Common myeloid progenitor, CD34-positive (primary cell): ENCODE data around the gene SPATS1.

Source experiments
- CTCF ChIA-PET: fragments of 350-600 bp; sonication (Branson Sonifier 250); formaldehyde crosslinking; loops from one replicate; lab custom pipeline; 2021; ENCODE audit warnings: antibody characterized with exemption; lab: Charles Lee
- POLR2A ChIA-PET: fragments of 350-600 bp; sonication (Branson Sonifier 250); formaldehyde crosslinking; loops from one replicate; lab custom pipeline; 2021; ENCODE audit warnings: antibody characterized with exemption; lab: Charles Lee
- DNase-seq, 3 donors: peaks; one replicate each; pipeline versions ENCODE4 v3.0.0 to v3.0.0-alpha.2; 2013
- H3K27ac ChIP-seq, 2 experiments: 1 replicate in 1 of 2; 2 replicates in 1 of 2; pipeline ENCODE4 v1.7.0; 2013; ENCODE audit warnings: inconsistent platforms in 2 of 2, low read length in 2 of 2, mild to moderate bottlenecking in 2 of 2, low read depth in 1 of 2, moderate library complexity in 1 of 2; ENCODE audit not compliant: severe bottlenecking in 2 of 2, insufficient read depth in 1 of 2, poor library complexity in 1 of 2
- H3K27me3 ChIP-seq, 5 experiments: replicated peaks in 2 of 5; 1 replicate in 3 of 5; 2 replicates in 2 of 5; pipeline versions ENCODE4 v1.6.1 to v1.7.0; 2013; ENCODE audit warnings: low read length in 4 of 5, mild to moderate bottlenecking in 2 of 5, moderate library complexity in 2 of 5, inconsistent platforms in 1 of 5; ENCODE audit not compliant: insufficient read depth in 5 of 5, control insufficient read depth in 4 of 5
- H3K36me3 ChIP-seq, 4 experiments: 1 replicate in 2 of 4; 2 replicates in 2 of 4; pipeline versions ENCODE4 v1.6.1 to v1.7.0; 2013; ENCODE audit warnings: low read length in 3 of 4, control low read depth in 1 of 4, mild to moderate bottlenecking in 1 of 4; ENCODE audit not compliant: control insufficient read depth in 4 of 4, insufficient read depth in 4 of 4
- H3K4me1 ChIP-seq, 4 experiments: 1 replicate in 3 of 4; 2 replicates in 1 of 4; pipeline versions ENCODE4 v1.6.1 to v1.7.1; 2013; ENCODE audit warnings: low read length in 3 of 4, mild to moderate bottlenecking in 3 of 4, control low read depth in 1 of 4, inconsistent platforms in 1 of 4, moderate library complexity in 1 of 4; ENCODE audit not compliant: control insufficient read depth in 4 of 4, insufficient read depth in 4 of 4; ENCODE audit errors: control extremely low read depth in 1 of 4
- H3K4me3 ChIP-seq, 7 experiments: 1 replicate in 4 of 7; 2 replicates in 3 of 7; pipeline versions ENCODE4 v1.5.1 to v1.7.0; 2013; ENCODE audit warnings: mild to moderate bottlenecking in 7 of 7, low read length in 6 of 7, moderate library complexity in 6 of 7, inconsistent platforms in 2 of 7, low read depth in 2 of 7, control low read depth in 1 of 7; ENCODE audit not compliant: insufficient read depth in 4 of 7, control insufficient read depth in 1 of 7; ENCODE audit errors: extremely low read depth in 1 of 7
- H3K9me3 ChIP-seq, 5 experiments: 1 replicate in 4 of 5; 2 replicates in 1 of 5; pipeline versions ENCODE4 v1.6.1 to v1.7.1; 2013; ENCODE audit warnings: low read length in 4 of 5, mild to moderate bottlenecking in 2 of 5, inconsistent platforms in 1 of 5, low read depth in 1 of 5, moderate library complexity in 1 of 5; ENCODE audit not compliant: control insufficient read depth in 4 of 5, insufficient read depth in 2 of 5; ENCODE audit errors: control extremely low read depth in 1 of 5
- WGBS: methylation state at CpG from one replicate; pipeline ENCODE4 v1.1.5; 2013; ENCODE audit not compliant: insufficient coverage; 5-methylcytosine and 5-hydroxymethylcytosine counted together

The SPATS1 gene

GRCh38 chr6:44298864-44299263, 43.6 kb upstream of the SPATS1 start:
- peaks cover 0 to 53% (median 29%) of the 10 kb centered on the region in 5 experiments for H3K27me3 ChIP-seq
- no peak overlapping the region for H3K4me3 ChIP-seq
- 100% methylated on average over 3 of the region's 3 CpGs for WGBS
- peaks cover 0 to 12% (median 11%) of the 10 kb centered on the region in 4 experiments for H3K4me1 ChIP-seq
- H3K36me3 ChIP-seq, result peaks cover 5 to 42% (median 30%) of the 10 kb centered on the region in 4 experiments
- DNase-seq, result no peak
- ChIA-PET POLR2A (no interaction called here), CTCF (interaction anchor here (0.6 to 12.8 kb wide), 9 partner anchors 8 to 166 kb away, joined by 3 to 202 read pairs (median 4); partner anchors contain the start of genes AARS2, NFKBIE, SLC35B2 and TMEM151B)
- no peak overlapping the region for H3K27ac ChIP-seq
- H3K9me3 ChIP-seq, result no peaks in the 10 kb centered on the region

- Histone ChIP-seq H3K27ac (no peak overlapping the region), H3K36me3 (peaks cover 6 to 57% (median 40%) of the 10 kb centered on the region in 4 experiments), H3K9me3 (no peaks in the 10 kb centered on the region), H3K27me3 (peaks cover 0 to 38% (median 23%) of the 10 kb centered on the region in 5 experiments), H3K4me1 (peaks cover 0 to 12% (median 11%) of the 10 kb centered on the region in 4 experiments), H3K4me3 (no peak overlapping the region)
- ChIA-PET POLR2A (no interaction called here), CTCF (interaction anchor here (1.2 to 12.8 kb wide), 3 partner anchors 15 to 44 kb away, joined by 3 to 202 read pairs (median 7); partner anchors contain the start of genes NFKBIE, SLC35B2 and TMEM151B)
- DNase-seq, result no peak
- WGBS, result 78% methylated on average over 6 of the region's 7 CpGs
These were observed 42.1 kb upstream of the SPATS1 start for GRCh38 chr6:44300292-44300823.

- ChIA-PET POLR2A (interaction anchor here (0.8 kb wide), 1 partner anchor 33 kb away, joined by 3 read pairs; no protein-coding TSS in a partner anchor), CTCF (interaction anchor here (1.0 to 12.8 kb wide), 4 partner anchors 10 to 30 kb away, joined by 3 to 202 read pairs (median 4); partner anchors contain the start of genes AARS2, NFKBIE and TMEM151B)
- Histone ChIP-seq H3K4me1 (peaks cover 0 to 12% (median 11%) of the 10 kb centered on the region in 4 experiments), H3K4me3 (no peak overlapping the region), H3K27ac (no peak overlapping the region), H3K9me3 (no peaks in the 10 kb centered on the region), H3K36me3 (peaks cover 7 to 64% (median 47%) of the 10 kb centered on the region in 4 experiments), H3K27me3 (peaks cover 0 to 31% (median 17%) of the 10 kb centered on the region in 5 experiments)
- no peak for DNase-seq
- 97% methylated on average over 5 of the region's 8 CpGs for WGBS
These were observed 41.3 kb upstream of the SPATS1 start for GRCh38 chr6:44301106-44301505.

- peaks cover 9 to 71% (median 55%) of the 10 kb centered on the region in 4 experiments for H3K36me3 ChIP-seq
- 100% methylated on average over 10 of the region's 14 CpGs for WGBS
- POLR2A ChIA-PET, result interaction anchor here (0.8 kb wide), 1 partner anchor 34 kb away, joined by 3 read pairs; no protein-coding TSS in a partner anchor
- H3K4me3 ChIP-seq, result no peak overlapping the region
- CTCF ChIA-PET, result interaction anchor here (0.8 to 12.8 kb wide), 6 partner anchors 9 to 31 kb away, joined by 3 to 202 read pairs (median 4); partner anchors contain the start of genes AARS2, NFKBIE and TMEM151B
- H3K27me3 ChIP-seq, result peaks cover 0 to 22% (median 9%) of the 10 kb centered on the region in 5 experiments
- DNase-seq, result no peak
- no peak overlapping the region for H3K27ac ChIP-seq
- H3K9me3 ChIP-seq, result no peaks in the 10 kb centered on the region
- peaks cover 0 to 11% (median 9%) of the 10 kb centered on the region in 4 experiments for H3K4me1 ChIP-seq
These were observed 40.5 kb upstream of the SPATS1 start for GRCh38 chr6:44301782-44302564.

- Histone ChIP-seq H3K27ac (no peak overlapping the region), H3K4me3 (no peak overlapping the region), H3K36me3 (peaks cover 9 to 80% (median 62%) of the 10 kb centered on the region in 4 experiments), H3K27me3 (peaks cover 0 to 13% (median 6%) of the 10 kb centered on the region in 5 experiments), H3K9me3 (no peaks in the 10 kb centered on the region), H3K4me1 (peaks cover 0 to 2% (median under 1%) of the 10 kb centered on the region in 4 experiments)
- WGBS, result 100% methylated on average over 9 of the region's 12 CpGs
- POLR2A ChIA-PET, result no interaction called here
- CTCF ChIA-PET, result interaction anchor here (0.9 to 12.8 kb wide), 8 partner anchors 11 to 49 kb away, joined by 3 to 202 read pairs (median 6); partner anchors contain the start of genes AARS2, NFKBIE and TMEM151B
- no peak for DNase-seq
These were observed 39.6 kb upstream of the SPATS1 start for GRCh38 chr6:44302856-44303255.

GRCh38 chr6:44303842-44304241, 38.6 kb upstream of the SPATS1 start:
- POLR2A ChIA-PET, result no interaction called here
- peaks cover 10 to 84% (median 64%) of the 10 kb centered on the region in 4 experiments for H3K36me3 ChIP-seq
- CTCF ChIA-PET, result interaction anchor here (0.9 to 12.8 kb wide), 10 partner anchors 8 to 49 kb away, joined by 3 to 202 read pairs (median 6); partner anchors contain the start of genes AARS2, NFKBIE and TMEM151B
- WGBS, result 98% methylated on average over 6 of the region's 6 CpGs
- H3K27me3 ChIP-seq, result peaks cover 0 to 3% (median 0%) of the 10 kb centered on the region in 5 experiments
- no peak overlapping the region for H3K4me3 ChIP-seq
- no peaks in the 10 kb centered on the region for H3K9me3 ChIP-seq
- DNase-seq, result no peak
- H3K27ac ChIP-seq, result no peak overlapping the region
- H3K4me1 ChIP-seq, result no peaks in the 10 kb centered on the region
